Esophagus squamous epithelium (tissue), 4 donors: ENCODE measurements around the gene KIAA1586.

Experiments
- CTCF ChIP-seq, 6 experiments: fragments of 450-650 bp in 4 of 6; fragments of 200-600 bp in 2 of 6; sonication (generic) in 2 of 6; IDR thresholded peaks; one replicate each; pipeline ENCODE4 v1.5.1; 2016 to 2019; ENCODE audit warnings: antibody characterized with exemption in 6 of 6, mild to moderate bottlenecking in 4 of 6, moderate library complexity in 4 of 6
- POLR2A ChIP-seq, 4 donors: fragments of 450-650 bp; IDR thresholded peaks; one replicate each; pipeline ENCODE4 v1.6.1; 2017; ENCODE audit warnings: antibody characterized with exemption in 4 of 4, mild to moderate bottlenecking in 4 of 4, moderate library complexity in 3 of 4

- TF ChIP-seq CTCF (IDR thresholded peaks at IDR 0.05), result no peak
- no peak for TF ChIP-seq POLR2A (IDR thresholded peaks at IDR 0.05)
Observed at GRCh38 chr6:57026001-57026400, 20.5 kb upstream of the KIAA1586 start.
